T-helper 22 cell (primary cell): ENCODE results near the gene CD86.

Experiments
- DNase-seq: peaks from one replicate; pipeline ENCODE4 v3.0.0-alpha.2; 2020; ENCODE audit warnings: low read depth

The CD86 gene

GRCh38 chr3:122092460-122093165 is 37.5 kb downstream of the CD86 start:
- no peak for DNase-seq

- no peak for DNase-seq
Measured at GRCh38 chr3:122094125-122094524, 39.0 kb downstream of the CD86 start.

- no peak for DNase-seq
Measured at GRCh38 chr3:122094693-122095092, 39.5 kb downstream of the CD86 start.

GRCh38 chr3:122097141-122097540 is 42.0 kb downstream of the CD86 start:
- no peak for DNase-seq

- DNase-seq = no peak
Measured at GRCh38 chr3:122098611-122099010, 43.4 kb downstream of the CD86 start.

- DNase-seq = no peak
Measured at GRCh38 chr3:122099255-122099654, 44.1 kb downstream of the CD86 start.

GRCh38 chr3:122100083-122100482 is 44.9 kb downstream of the CD86 start:
- no peak for DNase-seq

GRCh38 chr3:122100591-122101463 is 45.7 kb downstream of the CD86 start:
- no peak for DNase-seq

- no peak for DNase-seq
Measured at GRCh38 chr3:122101646-122102045, 46.5 kb downstream of the CD86 start.

- no peak for DNase-seq
Measured at GRCh38 chr3:122102191-122102935, 47.2 kb downstream of the CD86 start.

- DNase-seq = no peak
Measured at GRCh38 chr3:122103821-122104514, 48.8 kb downstream of the CD86 start.

- no peak for DNase-seq
Measured at GRCh38 chr3:122104515-122105194, 49.5 kb downstream of the CD86 start.

- no peak for DNase-seq
Measured at GRCh38 chr3:122105626-122106025, 50.5 kb downstream of the CD86 start.

GRCh38 chr3:122107171-122107570 is 52.0 kb downstream of the CD86 start:
- DNase-seq = no peak

GRCh38 chr3:122111974-122112373 is 56.8 kb downstream of the CD86 start:
- no peak for DNase-seq

GRCh38 chr3:122112754-122113153 is 57.6 kb downstream of the CD86 start:
- no peak for DNase-seq

GRCh38 chr3:122123850-122124249 is 68.7 kb downstream of the CD86 start:
- DNase-seq = no peak

GRCh38 chr3:122132949-122133540 is 77.9 kb downstream of the CD86 start:
- no peak for DNase-seq

GRCh38 chr3:122146466-122146865 is 91.3 kb downstream of the CD86 start:
- DNase-seq = no peak

- no peak for DNase-seq
Measured at GRCh38 chr3:122148941-122149627, 93.9 kb downstream of the CD86 start.
